ENCODE measurements around the gene EIF3D.

The EIF3D gene

GRCh38 chr22:36467946-36468345, 61.0 kb downstream of the EIF3D start:
- Histone ChIP-seq H3K27ac (ENCODE audit: extremely low read depth, low read depth, low read length) (peak overlapping the region; percentile 69), H3K4me3 (ENCODE audit: low read depth, low read length) (no peak overlapping the region), H3K4me1 (ENCODE audit: control insufficient read depth, insufficient read depth, low read length) (peaks cover 18% of the 10 kb centered on the region), H3K36me3 (ENCODE audit: control insufficient read depth in 2 of 2, insufficient read depth in 1 of 2, low read length in 2 of 2) (peaks cover 11 to 58% of the 10 kb centered on the region in 2 experiments; a peak in 2 of 3 replicates), H3K9me3 (ENCODE audit: control insufficient read depth, insufficient read depth, low read depth, low read length) (no peaks in the 10 kb centered on the region)
- ChIA-PET CTCF (interaction anchor here (0.8 to 7.3 kb wide), 8 partner anchors 16 to 214 kb away, joined by 3 to 132 read pairs (median 5); no protein-coding TSS in a partner anchor), POLR2A (interaction anchor here (1.0 to 3.3 kb wide), 10 partner anchors 12 to 140 kb away, joined by 3 to 15 read pairs (median 4); partner anchors contain the start of genes MYH9 and TXN2)
- TF ChIP-seq ZNF830 (tag by site-specific recombination; IDR thresholded peaks at IDR 0.05; ENCODE audit: low read depth) = no peak
- peak; percentile 25 for TF ChIP-seq GLIS2 (tag by site-specific recombination; IDR thresholded peaks at IDR 0.05)
- no peak for TF ChIP-seq ZSCAN4 (tag by site-specific recombination; IDR thresholded peaks at IDR 0.05)
- TF ChIP-seq PRDM1 (tag by site-specific recombination; IDR thresholded peaks at IDR 0.05) = no peak
- TF ChIP-seq BCL6B (tag by site-specific recombination; IDR thresholded peaks at IDR 0.05) = no peak
- no peak for TF ChIP-seq ZNF16 (tag by site-specific recombination; IDR thresholded peaks at IDR 0.05; ENCODE audit: low read depth)
- no peak for TF ChIP-seq ZNF701 (tag by site-specific recombination; IDR thresholded peaks at IDR 0.05)
- TF ChIP-seq ZSCAN16 (tag by site-specific recombination; IDR thresholded peaks at IDR 0.05) = no peak
- TF ChIP-seq ZNF311 (tag by site-specific recombination; IDR thresholded peaks at IDR 0.05; ENCODE audit: borderline replicate concordance) = no peak
- no peak for TF ChIP-seq TRIM28 (IDR thresholded peaks at IDR 0.05; ENCODE audit: borderline replicate concordance, low read length)
- no peak for TF ChIP-seq PRDM6 (tag by site-specific recombination; IDR thresholded peaks at IDR 0.05)
- TF ChIP-seq PATZ1 (tag by site-specific recombination; IDR thresholded peaks at IDR 0.05) = peak; percentile 23; the same call in 1 of the 2 replicates
- TF ChIP-seq PRDM10 (tag by site-specific recombination; IDR thresholded peaks at IDR 0.05) = no peak
- TF ChIP-seq, protein P1, sequence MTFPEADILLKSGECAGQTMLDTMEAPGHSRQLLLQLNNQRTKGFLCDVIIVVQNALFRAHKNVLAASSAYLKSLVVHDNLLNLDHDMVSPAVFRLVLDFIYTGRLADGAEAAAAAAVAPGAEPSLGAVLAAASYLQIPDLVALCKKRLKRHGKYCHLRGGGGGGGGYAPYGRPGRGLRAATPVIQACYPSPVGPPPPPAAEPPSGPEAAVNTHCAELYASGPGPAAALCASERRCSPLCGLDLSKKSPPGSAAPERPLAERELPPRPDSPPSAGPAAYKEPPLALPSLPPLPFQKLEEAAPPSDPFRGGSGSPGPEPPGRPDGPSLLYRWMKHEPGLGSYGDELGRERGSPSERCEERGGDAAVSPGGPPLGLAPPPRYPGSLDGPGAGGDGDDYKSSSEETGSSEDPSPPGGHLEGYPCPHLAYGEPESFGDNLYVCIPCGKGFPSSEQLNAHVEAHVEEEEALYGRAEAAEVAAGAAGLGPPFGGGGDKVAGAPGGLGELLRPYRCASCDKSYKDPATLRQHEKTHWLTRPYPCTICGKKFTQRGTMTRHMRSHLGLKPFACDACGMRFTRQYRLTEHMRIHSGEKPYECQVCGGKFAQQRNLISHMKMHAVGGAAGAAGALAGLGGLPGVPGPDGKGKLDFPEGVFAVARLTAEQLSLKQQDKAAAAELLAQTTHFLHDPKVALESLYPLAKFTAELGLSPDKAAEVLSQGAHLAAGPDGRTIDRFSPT (tag by site-specific recombination; IDR thresholded peaks at IDR 0.05) = 0 out of 2 replicates have a peak, but pooled peaks have one; percentile 22
- no peak for TF ChIP-seq HOXA7 (CRISPR knock-in tag; IDR thresholded peaks at IDR 0.05; ENCODE audit: borderline replicate concordance)
- TF ChIP-seq WT1 (tag by site-specific recombination; IDR thresholded peaks at IDR 0.05) = peak; percentile 74; the same call in 1 of the 2 replicates
- TF ChIP-seq ZBTB26 (tag by site-specific recombination; optimal IDR thresholded peaks at IDR 0.05) = peak; percentile 9
- no peak for TF ChIP-seq ZBTB1 (tag by site-specific recombination; IDR thresholded peaks at IDR 0.05)
- 0 out of 2 replicates have a peak, but pooled peaks have one; percentile 21 for TF ChIP-seq MEIS1 (CRISPR knock-in tag; IDR thresholded peaks at IDR 0.05; ENCODE audit: borderline replicate concordance)
- no peak for TF ChIP-seq ZNF157 (tag by site-specific recombination; IDR thresholded peaks at IDR 0.05)
